GM06990 (cell line): ENCODE results near the gene HTR1B.

Source experiments
- DNase-seq: peaks from one replicate; pipeline ENCODE4 v3.0.0-alpha.2; 2011; ENCODE audit not compliant: insufficient read length; ENCODE audit errors: extremely low read depth
- H3K27me3 ChIP-seq: replicated peaks from 2 replicates; pipeline ENCODE4 v1.6.0; 2011; ENCODE audit warnings: low read length; ENCODE audit not compliant: control insufficient read depth, insufficient read depth
- H3K36me3 ChIP-seq: 2 replicates; pipeline ENCODE4 v1.5.1; 2011; ENCODE audit warnings: low read length; ENCODE audit not compliant: control insufficient read depth, insufficient read depth
- H3K4me3 ChIP-seq: replicated peaks from 2 replicates; pipeline ENCODE4 v1.5.1; 2011; ENCODE audit warnings: low read depth, mild to moderate bottlenecking, control low read depth, low read length
- CTCF ChIP-seq: IDR thresholded peaks from 2 replicates; pipeline ENCODE4 v1.5.1; 2011; ENCODE audit warnings: low read length, control low read depth, mild to moderate bottlenecking, inconsistent platforms; ENCODE audit not compliant: insufficient read depth, poor library complexity, severe bottlenecking

The HTR1B gene

DNA sequence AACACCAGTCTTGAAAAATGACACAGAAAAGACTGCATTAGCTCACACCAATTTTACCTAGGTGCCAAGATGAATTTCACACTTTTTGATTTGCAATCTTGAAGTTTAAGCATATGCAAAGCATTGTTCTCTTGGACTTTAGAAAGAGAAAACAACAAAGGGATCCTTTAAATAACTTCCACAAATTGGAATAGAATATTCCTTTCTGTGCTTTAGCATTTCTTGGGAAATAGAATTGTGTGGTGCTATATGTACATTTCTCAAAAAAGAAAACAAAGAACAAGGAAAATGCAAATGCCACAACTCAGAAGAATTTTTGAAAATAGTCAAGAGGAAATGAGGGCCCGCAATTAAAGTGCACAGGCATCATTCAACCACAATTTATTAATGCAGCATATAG lies 17.0 kb downstream of the HTR1B start:
- H3K27me3 ChIP-seq = no peaks in the 10 kb centered on the region
- DNase-seq = no peak
- no peaks in the 10 kb centered on the region for H3K36me3 ChIP-seq
- no peak overlapping the region for H3K4me3 ChIP-seq
- no peak for TF ChIP-seq CTCF

DNA sequence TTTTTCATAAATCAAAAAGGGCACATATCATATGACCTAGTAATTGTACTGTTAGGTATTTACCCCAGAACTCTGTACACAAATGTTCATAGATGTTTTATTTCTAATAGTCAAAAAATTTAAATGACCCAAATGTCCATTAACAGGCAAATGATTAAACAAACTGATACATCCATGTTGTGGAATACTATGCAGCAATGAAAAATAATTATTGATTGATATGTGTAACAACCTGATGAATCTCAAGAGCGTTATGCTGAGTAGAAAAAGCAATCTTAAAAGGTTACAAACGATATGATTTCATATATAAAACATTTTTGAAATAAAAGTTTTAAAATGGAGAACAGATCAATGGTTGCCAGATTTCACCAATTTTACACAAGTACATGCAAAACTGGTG lies 18.1 kb downstream of the HTR1B start:
- no peak for TF ChIP-seq CTCF
- no peak for DNase-seq
- H3K36me3 ChIP-seq = no peaks in the 10 kb centered on the region
- no peak overlapping the region for H3K4me3 ChIP-seq
- H3K27me3 ChIP-seq = no peaks in the 10 kb centered on the region

DNA sequence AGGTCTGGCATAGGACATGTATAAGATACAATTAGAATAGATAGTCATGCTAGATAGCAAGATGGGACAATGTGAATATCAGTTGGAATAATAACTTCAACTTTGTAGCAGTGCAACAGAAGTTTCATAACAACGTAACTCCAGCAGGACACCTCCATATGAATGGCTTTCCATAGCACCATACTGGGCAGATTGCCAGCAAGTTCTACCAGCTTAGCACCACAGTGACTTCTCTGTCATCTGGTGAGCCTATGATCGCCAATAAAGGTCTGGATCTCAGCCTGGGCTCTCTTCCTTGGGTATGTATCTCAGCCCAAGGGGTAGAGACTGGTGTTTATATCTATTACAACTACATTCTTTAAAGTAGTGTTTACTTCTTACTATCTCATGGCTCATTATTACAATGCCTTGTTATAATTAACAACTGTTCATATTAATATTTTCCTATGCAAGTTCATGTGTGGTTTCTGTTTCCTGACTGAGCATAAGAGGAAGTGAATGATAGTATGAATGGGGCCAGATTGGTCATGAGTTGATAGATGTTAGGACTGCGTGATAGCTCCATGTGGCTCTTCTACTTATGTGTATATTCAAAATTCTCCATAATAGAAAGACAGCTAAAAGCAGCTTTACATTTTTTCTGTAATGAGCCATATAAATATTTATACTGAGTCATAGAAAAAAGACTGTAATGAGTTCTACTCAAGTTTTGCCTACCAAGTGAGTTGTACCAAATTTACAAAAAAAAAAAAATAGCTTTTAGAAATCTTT lies 22.9 kb downstream of the HTR1B start:
- no peak for DNase-seq
- Histone ChIP-seq H3K27me3 (no peaks in the 10 kb centered on the region), H3K36me3 (no peaks in the 10 kb centered on the region), H3K4me3 (no peak overlapping the region)
- no peak for TF ChIP-seq CTCF

DNA sequence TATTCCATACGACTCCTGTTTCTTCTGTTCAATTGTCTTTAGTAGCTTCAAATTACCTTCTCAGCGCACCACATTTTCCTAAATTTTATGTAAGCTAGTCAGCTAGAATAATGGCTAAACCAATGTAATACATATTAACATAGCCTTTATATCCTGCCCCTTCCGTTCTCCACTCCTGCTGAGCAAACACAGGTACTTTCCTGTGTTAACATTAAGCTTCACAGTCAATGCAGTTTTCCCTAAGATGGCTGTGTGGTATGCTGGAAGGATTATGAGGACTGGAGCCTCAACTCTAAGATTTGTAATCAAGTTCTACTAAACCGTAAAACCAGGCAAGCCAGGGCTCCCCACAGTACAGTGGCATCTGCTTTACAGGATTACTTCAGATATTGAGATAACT lies 29.4 kb downstream of the HTR1B start:
- no peak for DNase-seq
- H3K4me3 ChIP-seq = no peak overlapping the region
- TF ChIP-seq CTCF = no peak

DNA sequence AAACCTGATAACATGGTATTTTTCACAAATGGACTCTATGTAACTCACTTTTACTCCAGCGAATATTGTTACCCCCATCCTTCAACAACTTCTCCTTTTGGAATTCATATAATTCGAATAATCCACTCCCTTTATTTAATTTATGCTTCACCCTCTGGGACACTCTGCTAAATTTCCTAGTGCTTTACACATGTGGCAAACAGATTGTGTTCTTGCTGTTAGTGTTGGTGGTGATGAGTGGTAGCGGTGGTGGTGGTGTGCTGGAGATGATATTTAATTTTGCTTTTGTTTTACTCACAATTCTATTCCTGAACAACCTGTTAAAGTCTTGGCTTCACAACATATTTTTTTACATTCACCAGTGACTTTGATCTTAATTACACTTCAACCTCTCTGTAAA lies 32.8 kb downstream of the HTR1B start:
- Histone ChIP-seq H3K27me3 (no peaks in the 10 kb centered on the region), H3K36me3 (no peaks in the 10 kb centered on the region), H3K4me3 (no peak overlapping the region)
- no peak for DNase-seq
- no peak for TF ChIP-seq CTCF

More for the DNA sequence above, 29.4 kb downstream of the HTR1B start:
- Histone ChIP-seq H3K36me3 (no peaks in the 10 kb centered on the region), H3K27me3 (no peaks in the 10 kb centered on the region)

- no peak for TF ChIP-seq CTCF
- DNase-seq = no peak
- no peak overlapping the region for H3K4me3 ChIP-seq
- no peaks in the 10 kb centered on the region for H3K36me3 ChIP-seq
- H3K27me3 ChIP-seq = no peaks in the 10 kb centered on the region
Observed at GRCh38 chr6:77425671-77426070, 37.6 kb downstream of the HTR1B start.
